Loucy (cell line): ENCODE measurements around the gene NFIL3.

Source experiments
- EZH2phosphoT487 ChIP-seq: fragments of 200-600 bp; IDR thresholded peaks from 2 replicates; pipeline ENCODE4 v1.6.1; 2018; ENCODE audit warnings: antibody characterized with exemption, mild to moderate bottlenecking, moderate library complexity, borderline replicate concordance
- TF ChIP-seq, protein P1 (sequence below): fragments of 200-600 bp; sonication (generic); conservative IDR thresholded peaks from 2 replicates; pipeline ENCODE4 v1.5.1; 2014; ENCODE audit warnings: mild to moderate bottlenecking, antibody characterized with exemption, low read length

DNA sequence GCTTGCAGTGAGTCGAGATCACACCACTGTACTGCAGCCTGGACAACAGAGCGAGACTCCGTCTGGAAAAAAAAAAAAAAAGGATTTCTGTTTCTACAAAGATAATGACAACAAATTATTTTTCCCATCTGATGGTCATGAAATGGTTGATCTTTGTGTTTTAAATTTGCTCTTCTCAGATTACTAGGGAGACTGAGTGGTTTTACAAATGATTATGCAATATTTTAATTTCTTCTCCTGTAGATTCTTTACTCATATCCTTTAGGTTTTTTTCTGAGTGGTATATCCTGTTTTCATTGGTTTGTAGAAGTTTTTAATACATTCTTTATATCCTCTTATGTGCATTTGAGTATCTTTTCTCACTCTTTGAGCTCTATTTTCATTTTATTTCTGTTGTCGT, 41.3 kb downstream of the NFIL3 start:
- TF ChIP-seq, protein P1, sequence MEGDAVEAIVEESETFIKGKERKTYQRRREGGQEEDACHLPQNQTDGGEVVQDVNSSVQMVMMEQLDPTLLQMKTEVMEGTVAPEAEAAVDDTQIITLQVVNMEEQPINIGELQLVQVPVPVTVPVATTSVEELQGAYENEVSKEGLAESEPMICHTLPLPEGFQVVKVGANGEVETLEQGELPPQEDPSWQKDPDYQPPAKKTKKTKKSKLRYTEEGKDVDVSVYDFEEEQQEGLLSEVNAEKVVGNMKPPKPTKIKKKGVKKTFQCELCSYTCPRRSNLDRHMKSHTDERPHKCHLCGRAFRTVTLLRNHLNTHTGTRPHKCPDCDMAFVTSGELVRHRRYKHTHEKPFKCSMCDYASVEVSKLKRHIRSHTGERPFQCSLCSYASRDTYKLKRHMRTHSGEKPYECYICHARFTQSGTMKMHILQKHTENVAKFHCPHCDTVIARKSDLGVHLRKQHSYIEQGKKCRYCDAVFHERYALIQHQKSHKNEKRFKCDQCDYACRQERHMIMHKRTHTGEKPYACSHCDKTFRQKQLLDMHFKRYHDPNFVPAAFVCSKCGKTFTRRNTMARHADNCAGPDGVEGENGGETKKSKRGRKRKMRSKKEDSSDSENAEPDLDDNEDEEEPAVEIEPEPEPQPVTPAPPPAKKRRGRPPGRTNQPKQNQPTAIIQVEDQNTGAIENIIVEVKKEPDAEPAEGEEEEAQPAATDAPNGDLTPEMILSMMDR: no peak
- no peak for TF ChIP-seq EZH2phosphoT487
